HFFc6 (cell line): ENCODE data around the gene NCOA6. TPM values are rescaled to one million over a fixed set of nuclear protein-coding genes. Genes with fewer than 3 reads are reported as not detected.

Experiments
- DNase-seq: peaks from one replicate; pipeline ENCODE4 v3.0.0-alpha.2; 2018
- H3K27ac Mint-ChIP-seq: 2 replicates; pipeline ENCODE4 v1.8.0; 2020; ENCODE audit warnings: mild to moderate bottlenecking, mixed read lengths
- H3K27me3 Mint-ChIP-seq: 2 replicates; pipeline ENCODE4 v1.8.0; 2021; ENCODE audit warnings: mild to moderate bottlenecking, moderate library complexity, mixed read lengths; ENCODE audit not compliant: insufficient read depth
- H3K36me3 Mint-ChIP-seq: 2 replicates; pipeline ENCODE4 v1.8.0; 2021; ENCODE audit warnings: low read depth, mixed read lengths
- H3K4me1 Mint-ChIP-seq: 2 replicates; pipeline ENCODE4 v1.8.0; 2020; ENCODE audit warnings: low read depth, mixed read lengths
- H3K4me3 Mint-ChIP-seq: 2 replicates; pipeline ENCODE4 v1.8.0; 2020; ENCODE audit warnings: mild to moderate bottlenecking, moderate library complexity, mixed read lengths
- H3K9me3 Mint-ChIP-seq: 2 replicates; pipeline ENCODE4 v1.8.0; 2020; ENCODE audit warnings: mild to moderate bottlenecking, mixed read lengths
- total RNA-seq, 6 experiments: library from RNA; stranded (reverse); fragmentation: NEBNext Ultra II Directional; extraction: Animal tissue kit (Norgen Biotek cat#: 25700); gene quantifications; 2 replicates in 1 of 6; 3 replicates in 5 of 6; pipeline ENCODE4 v1.2.3, GENCODE V29; 2021
- TF ChIP-seq, protein P1 (sequence below): fragments of 200-600 bp; sonication (generic); IDR thresholded peaks from 2 replicates; pipeline ENCODE4 v1.5.0; 2021; ENCODE audit warnings: antibody characterized with exemption, mild to moderate bottlenecking

The NCOA6 gene
- total RNA-seq, 6 experiments from 2014 or later: 17.6 to 21.0 (median 18.4) TPM

- no peaks in the 10 kb centered on the region for H3K9me3 Mint-ChIP-seq
- no peak for DNase-seq
- peaks cover 32% of the 10 kb centered on the region for H3K4me1 Mint-ChIP-seq
- no peak overlapping the region for H3K4me3 Mint-ChIP-seq
- TF ChIP-seq, protein P1, sequence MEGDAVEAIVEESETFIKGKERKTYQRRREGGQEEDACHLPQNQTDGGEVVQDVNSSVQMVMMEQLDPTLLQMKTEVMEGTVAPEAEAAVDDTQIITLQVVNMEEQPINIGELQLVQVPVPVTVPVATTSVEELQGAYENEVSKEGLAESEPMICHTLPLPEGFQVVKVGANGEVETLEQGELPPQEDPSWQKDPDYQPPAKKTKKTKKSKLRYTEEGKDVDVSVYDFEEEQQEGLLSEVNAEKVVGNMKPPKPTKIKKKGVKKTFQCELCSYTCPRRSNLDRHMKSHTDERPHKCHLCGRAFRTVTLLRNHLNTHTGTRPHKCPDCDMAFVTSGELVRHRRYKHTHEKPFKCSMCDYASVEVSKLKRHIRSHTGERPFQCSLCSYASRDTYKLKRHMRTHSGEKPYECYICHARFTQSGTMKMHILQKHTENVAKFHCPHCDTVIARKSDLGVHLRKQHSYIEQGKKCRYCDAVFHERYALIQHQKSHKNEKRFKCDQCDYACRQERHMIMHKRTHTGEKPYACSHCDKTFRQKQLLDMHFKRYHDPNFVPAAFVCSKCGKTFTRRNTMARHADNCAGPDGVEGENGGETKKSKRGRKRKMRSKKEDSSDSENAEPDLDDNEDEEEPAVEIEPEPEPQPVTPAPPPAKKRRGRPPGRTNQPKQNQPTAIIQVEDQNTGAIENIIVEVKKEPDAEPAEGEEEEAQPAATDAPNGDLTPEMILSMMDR: no peak
- H3K36me3 Mint-ChIP-seq: peaks cover 11% of the 10 kb centered on the region; the same call in 1 of the 2 replicates
- no peak overlapping the region; the same call in 1 of the 2 replicates for H3K27ac Mint-ChIP-seq
- H3K27me3 Mint-ChIP-seq: no peaks in the 10 kb centered on the region
Measured at GRCh38 chr20:34773726-34774125, 51.7 kb downstream of the NCOA6 start.

- no peak overlapping the region for H3K4me3 Mint-ChIP-seq
- no peaks in the 10 kb centered on the region for H3K27me3 Mint-ChIP-seq
- no peak overlapping the region for H3K27ac Mint-ChIP-seq
- no peak for DNase-seq
- H3K4me1 Mint-ChIP-seq: peaks cover 45% of the 10 kb centered on the region
- TF ChIP-seq, protein P1: no peak
- peaks cover 14% of the 10 kb centered on the region; the same call in 1 of the 2 replicates for H3K36me3 Mint-ChIP-seq
- H3K9me3 Mint-ChIP-seq: no peaks in the 10 kb centered on the region
Measured at GRCh38 chr20:34772437-34772836, 53.0 kb downstream of the NCOA6 start.

DNA sequence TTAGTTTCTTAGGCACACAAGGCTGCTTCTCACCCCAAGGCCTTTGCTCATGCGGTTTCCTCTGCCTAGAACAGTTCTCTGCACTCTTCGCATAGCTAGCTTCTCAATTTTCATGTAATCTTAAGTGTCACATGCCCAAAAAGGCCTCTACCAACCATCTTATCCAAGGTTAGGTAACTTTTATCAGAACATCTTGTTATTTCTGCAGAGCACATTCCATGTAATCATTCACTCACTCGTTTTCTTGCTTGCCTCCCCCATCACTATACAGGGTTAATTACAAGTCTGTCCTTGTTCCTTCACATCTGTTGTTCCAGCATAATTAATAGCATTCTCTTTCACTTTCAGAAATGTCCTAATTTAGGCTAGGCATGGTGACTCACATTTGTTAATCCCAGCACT is 53.8 kb downstream of the NCOA6 start:
- Mint-ChIP-seq H3K4me1 (peaks cover 53% of the 10 kb centered on the region), H3K27ac (peak overlapping the region; percentile 77), H3K4me3 (peak overlapping the region; percentile 38), H3K27me3 (no peaks in the 10 kb centered on the region), H3K9me3 (no peaks in the 10 kb centered on the region), H3K36me3 (peaks cover 14% of the 10 kb centered on the region; the same call in 1 of the 2 replicates)
- peak; percentile 29 for DNase-seq
- TF ChIP-seq, protein P1: no peak

- DNase-seq: peak; percentile 89
- H3K9me3 Mint-ChIP-seq: no peaks in the 10 kb centered on the region
- H3K4me3 Mint-ChIP-seq: peak overlapping the region; percentile 74
- H3K27me3 Mint-ChIP-seq: no peaks in the 10 kb centered on the region
- H3K27ac Mint-ChIP-seq: peak overlapping the region; percentile 90
- TF ChIP-seq, protein P1: no peak
- H3K36me3 Mint-ChIP-seq: peaks cover 13% of the 10 kb centered on the region
- peaks cover 70% of the 10 kb centered on the region for H3K4me1 Mint-ChIP-seq
Measured at GRCh38 chr20:34768096-34768495, 57.4 kb downstream of the NCOA6 start.

- TF ChIP-seq, protein P1: no peak
- H3K36me3 Mint-ChIP-seq: peaks cover 37% of the 10 kb centered on the region
- no peak for DNase-seq
- peaks cover 33% of the 10 kb centered on the region for H3K4me1 Mint-ChIP-seq
- no peaks in the 10 kb centered on the region for H3K9me3 Mint-ChIP-seq
- peak overlapping the region; percentile 30; the same call in 1 of the 2 replicates for H3K27ac Mint-ChIP-seq
- no peak overlapping the region for H3K4me3 Mint-ChIP-seq
- H3K27me3 Mint-ChIP-seq: no peaks in the 10 kb centered on the region
Measured at GRCh38 chr20:34762031-34762555, 63.4 kb downstream of the NCOA6 start.
